Smooth muscle cell (in vitro differentiated cells): ENCODE measurements around the gene DCLK1. TPM values are rescaled to one million over a fixed set of nuclear protein-coding genes. Genes with fewer than 3 reads are reported as not detected.

ENCODE experiments used
- DNase-seq: peaks from one replicate; lab custom pipeline; 2025; ENCODE audit not compliant: unreplicated experiment; lab: John Stamatoyannopoulos, UW
- H2AFZ ChIP-seq: fragments of 200-600 bp; sonication (generic); 2 replicates; pipeline ENCODE4 v1.6.0; 2016; ENCODE audit warnings: antibody characterized with exemption, low read depth, mild to moderate bottlenecking
- H3F3A ChIP-seq: fragments of 200-600 bp; sonication (generic); 2 replicates; pipeline ENCODE4 v1.6.0; 2017; ENCODE audit warnings: antibody characterized with exemption, low read depth
- H3K27ac ChIP-seq: fragments of 200-600 bp; sonication (generic); 2 replicates; pipeline ENCODE4 v1.5.1; 2016; ENCODE audit warnings: low read depth, mild to moderate bottlenecking
- H3K27me3 ChIP-seq: fragments of 200-600 bp; sonication (generic); 2 replicates; pipeline ENCODE4 v1.6.1; 2016; ENCODE audit warnings: low read depth, mild to moderate bottlenecking
- H3K36me3 ChIP-seq: fragments of 200-600 bp; sonication (generic); 2 replicates; pipeline ENCODE4 v1.5.1; 2016; ENCODE audit warnings: low read depth
- H3K4me1 ChIP-seq: fragments of 200-600 bp; sonication (generic); 2 replicates; pipeline ENCODE4 v1.5.1; 2016; ENCODE audit warnings: low read depth
- H3K4me2 ChIP-seq: fragments of 200-600 bp; sonication (generic); 2 replicates; pipeline ENCODE4 v1.6.0; 2016; ENCODE audit warnings: mild to moderate bottlenecking
- H3K4me3 ChIP-seq: fragments of 200-600 bp; sonication (generic); 2 replicates; pipeline ENCODE4 v1.5.1; 2016; ENCODE audit warnings: mild to moderate bottlenecking
- H3K79me2 ChIP-seq: fragments of 200-600 bp; sonication (generic); 2 replicates; pipeline ENCODE4 v1.6.0; 2016; ENCODE audit warnings: low read depth, mild to moderate bottlenecking
- H3K9ac ChIP-seq: fragments of 200-600 bp; sonication (generic); 2 replicates; pipeline ENCODE4 v1.6.0; 2016; ENCODE audit warnings: low read depth
- H3K9me3 ChIP-seq: fragments of 200-600 bp; sonication (generic); replicated peaks from 2 replicates; pipeline ENCODE4 v1.5.1; 2016; ENCODE audit warnings: low read depth
- H4K20me1 ChIP-seq: fragments of 200-600 bp; sonication (generic); 2 replicates; pipeline ENCODE4 v1.6.0; 2016; ENCODE audit warnings: low read depth
- WGBS: methylation state at CpG from one replicate; pipeline ENCODE4 v1.1.7; 2016; ENCODE audit warnings: low lambda C conversion rate; 5-methylcytosine and 5-hydroxymethylcytosine counted together
- polyA plus RNA-seq: library from polyadenylated mRNA; unstranded; fragments of >200 nt; fragmentation: Nextera tagmentation; extraction: Ambion mirVana; gene quantifications from 2 replicates; pipeline ENCODE4 v1.2.1, GENCODE V29; 2016
- total RNA-seq: library from RNA; depleted of rRNA; stranded (reverse); fragments of >200 nt; gene quantifications from 2 replicates; pipeline ENCODE4 v1.2.3, GENCODE V29; 2014
- TF ChIP-seq, protein P1 (sequence below): fragments of 200-600 bp; sonication (generic); IDR thresholded peaks from 2 replicates; pipeline ENCODE4 v1.5.1; 2017; ENCODE audit warnings: borderline replicate concordance, mild to moderate bottlenecking, antibody characterized with exemption; ENCODE audit not compliant: insufficient read depth, poor library complexity, severe bottlenecking

The DCLK1 gene
- total and polyA plus RNA-seq, 2 experiments from 2014 or later, result 0.72 TPM; not detected in 1

DNA sequence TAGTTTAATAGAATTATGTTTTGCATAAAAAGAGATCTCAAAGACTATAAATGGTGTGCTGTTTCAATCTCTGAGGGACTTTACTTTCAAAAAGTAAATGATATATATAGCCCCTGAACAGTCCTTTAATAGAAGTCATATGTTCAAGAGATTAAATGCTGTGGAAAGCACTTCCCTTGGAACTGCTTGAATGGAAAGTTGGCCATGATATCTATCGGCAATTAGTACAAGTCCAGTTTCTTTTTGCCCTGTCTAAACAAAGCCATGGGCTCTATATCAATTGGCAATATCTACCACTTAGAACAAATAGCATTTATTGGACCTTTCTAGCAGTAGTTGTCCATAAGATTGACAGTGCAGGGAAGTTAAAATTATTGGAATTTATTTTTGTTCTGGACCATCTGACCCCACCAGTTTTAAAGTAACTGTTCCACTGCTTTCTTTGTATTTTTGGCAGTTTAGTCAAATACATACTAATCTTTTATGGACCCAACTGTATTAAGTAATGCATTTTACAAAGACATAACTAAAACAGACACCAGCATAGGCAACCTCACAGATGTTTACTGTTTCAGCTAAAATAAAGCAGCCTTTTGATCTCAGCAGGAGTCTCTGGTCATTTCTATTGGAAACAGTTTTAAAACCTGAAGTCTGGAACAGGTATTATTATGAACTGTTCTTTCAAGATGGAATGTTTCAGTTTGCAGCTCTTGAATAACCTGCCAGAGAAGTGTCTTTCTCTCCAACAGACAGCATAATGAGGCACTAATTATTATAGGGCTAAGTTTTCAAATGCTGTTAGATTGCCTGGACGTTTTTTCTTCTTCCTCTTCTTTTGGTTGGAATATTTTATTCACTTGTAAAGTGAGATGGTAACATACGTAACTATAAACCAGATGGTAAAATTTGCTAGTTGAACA, 282.6 kb downstream of the DCLK1 start:
- 61% methylated on average over 3 of the region's 3 CpGs for WGBS
- Histone ChIP-seq H3K27ac (no peak overlapping the region), H3K4me3 (no peak overlapping the region), H3K36me3 (no peaks in the 10 kb centered on the region), H3K4me1 (no peaks in the 10 kb centered on the region), H4K20me1 (no peaks in the 10 kb centered on the region), H3K27me3 (no peaks in the 10 kb centered on the region), H3K79me2 (no peaks in the 10 kb centered on the region), H3K4me2 (no peak overlapping the region), H3K9ac (no peak overlapping the region), H2AFZ (peak overlapping the region; percentile 27), H3K9me3 (no peaks in the 10 kb centered on the region), H3F3A (no peaks in the 10 kb centered on the region)
- TF ChIP-seq, protein P1, sequence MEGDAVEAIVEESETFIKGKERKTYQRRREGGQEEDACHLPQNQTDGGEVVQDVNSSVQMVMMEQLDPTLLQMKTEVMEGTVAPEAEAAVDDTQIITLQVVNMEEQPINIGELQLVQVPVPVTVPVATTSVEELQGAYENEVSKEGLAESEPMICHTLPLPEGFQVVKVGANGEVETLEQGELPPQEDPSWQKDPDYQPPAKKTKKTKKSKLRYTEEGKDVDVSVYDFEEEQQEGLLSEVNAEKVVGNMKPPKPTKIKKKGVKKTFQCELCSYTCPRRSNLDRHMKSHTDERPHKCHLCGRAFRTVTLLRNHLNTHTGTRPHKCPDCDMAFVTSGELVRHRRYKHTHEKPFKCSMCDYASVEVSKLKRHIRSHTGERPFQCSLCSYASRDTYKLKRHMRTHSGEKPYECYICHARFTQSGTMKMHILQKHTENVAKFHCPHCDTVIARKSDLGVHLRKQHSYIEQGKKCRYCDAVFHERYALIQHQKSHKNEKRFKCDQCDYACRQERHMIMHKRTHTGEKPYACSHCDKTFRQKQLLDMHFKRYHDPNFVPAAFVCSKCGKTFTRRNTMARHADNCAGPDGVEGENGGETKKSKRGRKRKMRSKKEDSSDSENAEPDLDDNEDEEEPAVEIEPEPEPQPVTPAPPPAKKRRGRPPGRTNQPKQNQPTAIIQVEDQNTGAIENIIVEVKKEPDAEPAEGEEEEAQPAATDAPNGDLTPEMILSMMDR, result no peak
- no peak for DNase-seq

DNA sequence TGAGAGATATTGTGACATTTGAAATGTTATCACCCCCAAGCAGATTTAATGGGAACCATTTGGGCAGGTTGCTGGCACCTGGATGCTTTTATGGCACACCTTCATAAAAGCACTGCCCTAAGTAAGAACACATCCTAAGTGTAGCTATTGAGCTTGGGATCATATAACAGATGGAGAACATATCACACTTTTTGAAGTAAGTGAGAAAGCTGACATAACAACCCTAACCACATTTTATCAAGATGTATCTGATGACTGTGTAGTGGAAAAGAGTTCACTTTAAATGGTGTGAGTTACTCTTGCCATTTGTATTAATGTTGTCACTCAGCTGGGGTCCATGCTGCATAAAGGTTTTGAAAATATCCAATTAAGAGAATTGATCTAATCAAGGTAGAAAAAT, 287.9 kb downstream of the DCLK1 start:
- no peaks in the 10 kb centered on the region for H3K79me2 ChIP-seq
- no peaks in the 10 kb centered on the region for H3K36me3 ChIP-seq
- TF ChIP-seq, protein P1, result no peak
- H3K9ac ChIP-seq, result no peak overlapping the region
- H3K27ac ChIP-seq, result no peak overlapping the region
- H3F3A ChIP-seq, result no peaks in the 10 kb centered on the region
- no peak overlapping the region for H3K4me2 ChIP-seq
- H4K20me1 ChIP-seq, result no peaks in the 10 kb centered on the region
- no peak overlapping the region for H2AFZ ChIP-seq
- H3K4me3 ChIP-seq, result no peak overlapping the region
- H3K27me3 ChIP-seq, result no peaks in the 10 kb centered on the region
- no peak for DNase-seq
- H3K4me1 ChIP-seq, result no peaks in the 10 kb centered on the region
- no peaks in the 10 kb centered on the region for H3K9me3 ChIP-seq

DNA sequence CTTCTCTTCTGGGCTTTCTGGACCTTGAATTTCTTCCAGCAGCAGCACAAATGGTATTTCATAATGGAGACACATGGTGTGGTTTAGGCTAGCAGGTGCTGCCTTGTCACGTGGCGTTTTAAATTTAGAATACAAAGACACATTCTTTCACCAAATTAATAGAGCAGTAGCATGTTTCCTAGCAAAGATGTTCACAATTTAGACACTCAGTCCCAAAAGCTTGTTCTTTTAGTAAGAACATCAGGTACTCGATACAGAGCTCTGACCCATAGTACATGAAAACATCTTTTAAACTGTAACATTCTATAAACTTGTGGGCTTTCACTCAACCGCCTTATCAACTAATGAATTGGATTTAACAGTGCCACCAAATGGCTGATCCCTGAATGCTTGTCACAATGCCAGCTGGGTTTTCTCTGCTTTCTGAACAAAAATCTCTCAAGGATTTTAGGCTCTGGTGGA, 290.1 kb downstream of the DCLK1 start:
- no peak overlapping the region for H3K4me2 ChIP-seq
- TF ChIP-seq, protein P1, result no peak
- H4K20me1 ChIP-seq, result no peaks in the 10 kb centered on the region
- 86% methylated on average over 4 of the region's 4 CpGs for WGBS
- no peak overlapping the region for H2AFZ ChIP-seq
- H3K9ac ChIP-seq, result no peak overlapping the region
- DNase-seq, result no peak
- H3K9me3 ChIP-seq, result no peaks in the 10 kb centered on the region
- no peak overlapping the region for H3K4me3 ChIP-seq
- H3K36me3 ChIP-seq, result no peaks in the 10 kb centered on the region
- no peaks in the 10 kb centered on the region for H3K4me1 ChIP-seq
- no peaks in the 10 kb centered on the region for H3K79me2 ChIP-seq
- no peaks in the 10 kb centered on the region for H3F3A ChIP-seq
- H3K27ac ChIP-seq, result no peak overlapping the region
- no peaks in the 10 kb centered on the region for H3K27me3 ChIP-seq
